Thyroid gland (tissue), 4 donors: ENCODE data around the gene GUCA2B. TPM values are rescaled to one million over a fixed set of nuclear protein-coding genes. Genes with fewer than 3 reads are reported as not detected.

Source experiments
- DNase-seq, 2 donors: peaks; one replicate each; pipeline ENCODE4 v3.0.0-alpha.2; 2019
- H3K27ac ChIP-seq, 3 donors: fragments of 200-600 bp; sonication (generic); 1 replicate in 2 of 3; 2 replicates in 1 of 3; pipeline ENCODE4 v1.5.1; 2016 to 2019; ENCODE audit warnings: mild to moderate bottlenecking in 1 of 3, moderate library complexity in 1 of 3
- H3K27me3 ChIP-seq: fragments of 200-600 bp; sonication (generic); one replicate; pipeline ENCODE4 v1.5.1; 2019
- H3K36me3 ChIP-seq, 2 donors: fragments of 200-600 bp; sonication (generic); one replicate each; pipeline ENCODE4 v1.5.1; 2016 to 2019
- H3K4me1 ChIP-seq, 2 donors: fragments of 200-600 bp; sonication (generic); one replicate each; pipeline ENCODE4 v1.5.1; 2017 to 2019
- H3K4me3 ChIP-seq, 3 donors: fragments of 200-600 bp; sonication (generic); replicated peaks in 1 of 3; 1 replicate in 2 of 3; 2 replicates in 1 of 3; pipeline ENCODE4 v1.5.1; 2016; ENCODE audit warnings: mild to moderate bottlenecking in 1 of 3
- H3K9me3 ChIP-seq: fragments of 200-600 bp; sonication (generic); one replicate; pipeline ENCODE4 v1.5.1; 2017
- POLR2A ChIP-seq, 2 donors: fragments of 450-650 bp; IDR thresholded peaks; one replicate each; pipeline ENCODE4 v1.6.1; 2017; ENCODE audit warnings: antibody characterized with exemption in 2 of 2, mild to moderate bottlenecking in 2 of 2, moderate library complexity in 1 of 2
- WGBS, 2 donors: methylation state at CpG; one replicate each; pipeline ENCODE4 v1.1.5; 2017; 5-methylcytosine and 5-hydroxymethylcytosine counted together
- intact Hi-C: fragments of 100-400 bp; cut with DNase I; formaldehyde crosslinking; loops from one replicate; pipeline ENCODE4 v1.15.1; 2023
- total RNA-seq, 4 donors: library from RNA; depleted of rRNA; stranded (reverse); fragments of >200 nt; gene quantifications; one replicate each; pipeline ENCODE4 v1.2.3, GENCODE V29; 2016
- TF ChIP-seq, protein P1 (sequence below), 6 experiments: fragments of 200-600 bp in 3 of 6; fragments of 450-650 bp in 3 of 6; sonication (generic) in 3 of 6; IDR thresholded peaks; one replicate each; pipeline ENCODE4 v1.5.1; 2016 to 2019; ENCODE audit warnings: antibody characterized with exemption in 6 of 6, mild to moderate bottlenecking in 2 of 6, inconsistent platforms in 1 of 6, moderate library complexity in 1 of 6

Gene GUCA2B
- total RNA-seq, 4 donors from 2014 or later, result not detected

DNA sequence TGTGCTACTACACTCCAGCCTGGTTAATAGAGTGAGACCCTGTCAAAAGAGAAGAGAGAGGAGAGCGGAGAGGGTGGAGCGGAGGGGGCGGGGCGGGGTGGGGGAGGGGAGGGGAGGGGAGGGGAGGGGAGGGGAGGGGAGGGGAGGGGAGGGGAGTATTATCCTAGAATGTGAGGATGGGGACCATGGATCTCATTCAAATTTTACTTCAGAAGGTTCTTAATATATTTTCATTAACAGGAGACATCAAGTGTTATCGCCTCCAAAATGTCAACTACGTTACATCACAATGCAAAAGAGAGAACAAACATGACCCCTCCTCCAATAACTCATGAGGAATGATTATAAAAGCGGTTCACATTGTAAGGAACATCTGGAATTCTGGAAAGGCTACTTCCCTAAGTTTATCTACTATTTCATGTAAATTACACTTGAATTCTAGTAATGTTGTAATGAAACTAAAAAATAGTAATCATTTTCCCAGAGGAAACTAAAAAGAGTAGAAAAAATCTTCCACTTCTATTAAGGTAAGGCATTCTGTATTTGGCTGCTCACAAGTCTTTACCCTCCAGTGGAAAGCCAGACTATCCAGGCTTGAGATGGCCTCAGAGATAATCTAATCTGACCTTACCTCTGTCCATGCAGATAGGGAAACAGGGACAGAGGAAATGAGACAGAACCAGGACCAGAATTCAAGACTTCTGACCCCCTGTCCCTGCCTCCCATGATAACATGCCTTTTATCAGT lies 30.2 kb downstream of the GUCA2B start:
- no peaks in the 10 kb centered on the region for H3K4me1 ChIP-seq
- 88 to 92% methylated on average over 7 of the region's 7 CpGs for WGBS, 2 donors
- no peaks in the 10 kb centered on the region for H3K9me3 ChIP-seq
- no peaks in the 10 kb centered on the region for H3K27me3 ChIP-seq
- no peak overlapping the region for H3K4me3 ChIP-seq
- TF ChIP-seq POLR2A (IDR thresholded peaks at IDR 0.05), result no peak
- intact Hi-C loops, result loop anchor here (5.0 kb wide), 1 partner anchor 149 kb away; no protein-coding TSS in a partner anchor
- DNase-seq, result no peak
- H3K27ac ChIP-seq, result no peak overlapping the region
- H3K36me3 ChIP-seq, result peaks cover 3 to 5% of the 10 kb centered on the region in 2 donors

DNA sequence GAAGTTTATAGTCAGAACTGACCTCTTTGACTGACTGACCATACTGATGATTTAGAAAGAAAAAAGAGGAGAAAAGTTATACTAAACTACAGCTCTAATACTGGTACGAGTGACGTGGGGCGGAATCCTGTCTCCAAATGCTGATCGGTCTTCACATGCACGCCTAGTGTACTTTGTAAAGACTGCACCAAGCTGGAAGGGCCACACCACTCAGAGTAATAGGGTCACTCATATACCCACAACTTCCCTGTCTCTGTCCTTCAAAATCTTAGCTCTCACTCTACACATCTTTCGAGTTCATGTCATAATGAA lies 30.7 kb downstream of the GUCA2B start:
- 98 to 100% methylated on average over 6 of the region's 6 CpGs for WGBS, 2 donors
- intact Hi-C loops, result loop anchor here (5.0 kb wide), 1 partner anchor 148 kb away; no protein-coding TSS in a partner anchor
- Histone ChIP-seq H3K27ac (no peak overlapping the region), H3K36me3 (peaks cover 3 to 9% of the 10 kb centered on the region in 2 donors), H3K27me3 (no peaks in the 10 kb centered on the region), H3K4me3 (no peak overlapping the region), H3K4me1 (no peaks in the 10 kb centered on the region), H3K9me3 (no peaks in the 10 kb centered on the region)
- no peak for TF ChIP-seq POLR2A (IDR thresholded peaks at IDR 0.05)
- TF ChIP-seq, protein P1, sequence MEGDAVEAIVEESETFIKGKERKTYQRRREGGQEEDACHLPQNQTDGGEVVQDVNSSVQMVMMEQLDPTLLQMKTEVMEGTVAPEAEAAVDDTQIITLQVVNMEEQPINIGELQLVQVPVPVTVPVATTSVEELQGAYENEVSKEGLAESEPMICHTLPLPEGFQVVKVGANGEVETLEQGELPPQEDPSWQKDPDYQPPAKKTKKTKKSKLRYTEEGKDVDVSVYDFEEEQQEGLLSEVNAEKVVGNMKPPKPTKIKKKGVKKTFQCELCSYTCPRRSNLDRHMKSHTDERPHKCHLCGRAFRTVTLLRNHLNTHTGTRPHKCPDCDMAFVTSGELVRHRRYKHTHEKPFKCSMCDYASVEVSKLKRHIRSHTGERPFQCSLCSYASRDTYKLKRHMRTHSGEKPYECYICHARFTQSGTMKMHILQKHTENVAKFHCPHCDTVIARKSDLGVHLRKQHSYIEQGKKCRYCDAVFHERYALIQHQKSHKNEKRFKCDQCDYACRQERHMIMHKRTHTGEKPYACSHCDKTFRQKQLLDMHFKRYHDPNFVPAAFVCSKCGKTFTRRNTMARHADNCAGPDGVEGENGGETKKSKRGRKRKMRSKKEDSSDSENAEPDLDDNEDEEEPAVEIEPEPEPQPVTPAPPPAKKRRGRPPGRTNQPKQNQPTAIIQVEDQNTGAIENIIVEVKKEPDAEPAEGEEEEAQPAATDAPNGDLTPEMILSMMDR (IDR thresholded peaks at IDR 0.05), result no peak
- no peak for DNase-seq

DNA sequence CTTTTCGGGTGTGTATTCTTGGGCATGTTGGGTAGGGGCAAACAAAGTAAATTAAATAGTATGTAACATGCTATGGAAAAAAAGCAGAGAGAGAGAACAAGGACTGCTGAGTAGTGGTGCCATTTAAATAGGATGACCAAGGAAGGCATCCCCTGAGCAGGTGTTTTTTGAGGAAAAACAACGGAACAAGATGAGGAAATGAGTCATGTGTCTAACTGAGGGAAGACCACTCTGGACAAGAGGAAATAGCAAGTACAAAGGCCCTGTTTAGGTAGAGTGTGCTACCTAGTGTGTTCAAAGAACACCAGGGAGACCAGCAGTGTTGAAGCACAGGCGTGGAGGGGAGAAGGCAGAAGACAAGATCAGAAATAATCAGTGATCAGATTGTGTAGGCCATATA lies 31.4 kb downstream of the GUCA2B start:
- Histone ChIP-seq H3K27ac (no peak overlapping the region), H3K4me1 (no peaks in the 10 kb centered on the region), H3K9me3 (no peaks in the 10 kb centered on the region), H3K4me3 (no peak overlapping the region), H3K27me3 (no peaks in the 10 kb centered on the region), H3K36me3 (peaks cover 3 to 11% of the 10 kb centered on the region in 2 donors)
- DNase-seq, result no peak
- TF ChIP-seq, protein P1 (IDR thresholded peaks at IDR 0.05), result no peak
- TF ChIP-seq POLR2A (IDR thresholded peaks at IDR 0.05), result no peak
- 92 to 97% methylated on average over 3 of the region's 3 CpGs for WGBS, 2 donors
- intact Hi-C loops, result loop anchor here (5.0 kb wide), 1 partner anchor 148 kb away; no protein-coding TSS in a partner anchor

GRCh38 chr1:42186152-42186551 lies 32.9 kb downstream of the GUCA2B start:
- intact Hi-C loops, result no loop called here
- TF ChIP-seq POLR2A (IDR thresholded peaks at IDR 0.05), result no peak
- Histone ChIP-seq H3K4me3 (no peak overlapping the region), H3K27ac (no peak overlapping the region), H3K4me1 (no peaks in the 10 kb centered on the region), H3K36me3 (peaks cover 5 to 11% of the 10 kb centered on the region in 2 donors), H3K9me3 (no peaks in the 10 kb centered on the region), H3K27me3 (no peaks in the 10 kb centered on the region)
- no peak for DNase-seq
- WGBS, 2 donors, result 86 to 88% methylated on average over 3 of the region's 3 CpGs

DNA sequence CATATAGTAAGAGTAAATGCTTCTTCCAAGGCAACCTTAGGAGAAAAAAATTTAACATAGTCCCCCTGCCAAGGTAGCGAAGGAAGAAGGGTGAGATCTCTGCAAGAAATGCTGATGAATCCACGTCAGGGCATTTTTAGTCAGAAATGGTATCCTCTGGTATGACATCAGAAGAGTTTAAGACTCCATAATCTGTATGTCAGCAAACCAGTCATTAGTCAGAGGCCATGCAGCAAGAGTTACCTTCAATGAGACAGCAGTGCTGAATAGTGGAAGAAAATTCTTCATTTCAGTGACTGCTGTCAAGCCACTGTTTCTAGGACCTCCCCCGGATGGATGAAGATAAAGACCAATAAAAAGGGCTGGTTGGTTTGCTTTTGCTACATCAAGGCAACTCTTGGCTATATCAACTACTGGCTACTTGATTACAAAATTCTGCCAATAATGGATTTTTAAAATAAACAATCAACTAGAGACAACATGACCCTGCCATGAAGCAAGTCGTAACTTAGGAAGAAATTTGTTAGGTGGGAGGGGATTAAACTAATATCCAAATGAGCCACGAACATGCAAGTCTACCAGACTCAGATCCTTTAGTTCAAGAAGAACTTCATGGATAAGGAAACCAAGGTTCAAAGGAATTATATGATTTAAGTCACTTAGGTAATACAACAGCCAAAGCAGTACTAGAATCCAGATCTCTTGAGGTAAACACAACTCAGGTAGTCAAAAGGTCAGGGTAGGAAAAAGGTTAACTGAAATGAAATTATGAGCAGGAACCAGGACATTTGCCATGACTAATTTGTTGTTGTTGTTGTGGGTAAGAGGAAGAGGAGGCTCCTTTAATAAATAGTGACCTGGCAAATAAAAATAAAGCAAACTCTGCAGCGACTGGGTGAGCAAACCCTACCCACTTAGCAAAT lies 37.0 kb downstream of the GUCA2B start:
- H3K4me1 ChIP-seq, result no peaks in the 10 kb centered on the region
- no peak for DNase-seq
- no peak overlapping the region for H3K4me3 ChIP-seq
- intact Hi-C loops, result no loop called here
- H3K9me3 ChIP-seq, result no peaks in the 10 kb centered on the region
- H3K36me3 ChIP-seq, result peaks cover 5 to 13% of the 10 kb centered on the region in 2 donors
- TF ChIP-seq POLR2A (IDR thresholded peaks at IDR 0.05), result no peak
- TF ChIP-seq, protein P1 (IDR thresholded peaks at IDR 0.05), result no peak
- no peaks in the 10 kb centered on the region for H3K27me3 ChIP-seq
- WGBS, 2 donors, result 89 to 92% methylated on average over 6 of the region's 6 CpGs
- no peak overlapping the region for H3K27ac ChIP-seq
